Lower leg skin (tissue), 3 donors: Measurements from ENCODE around the gene ITGA3.

Source experiments
- CTCF ChIP-seq, 3 donors: fragments of 450-650 bp; IDR thresholded peaks; one replicate each; pipeline ENCODE4 v1.5.1; 2016; ENCODE audit warnings: antibody characterized with exemption in 3 of 3, mild to moderate bottlenecking in 3 of 3, moderate library complexity in 2 of 3
- POLR2A ChIP-seq, 2 donors: fragments of 450-650 bp; IDR thresholded peaks; one replicate each; pipeline ENCODE4 v1.6.1; 2016 to 2017; ENCODE audit warnings: antibody characterized with exemption in 2 of 2, mild to moderate bottlenecking in 1 of 2, moderate library complexity in 1 of 2

GRCh38 chr17:50097455-50097854 lies 41.5 kb downstream of the ITGA3 start:
- TF ChIP-seq CTCF (IDR thresholded peaks at IDR 0.05) (no peak), POLR2A (IDR thresholded peaks at IDR 0.05) (no peak)
